DND-41 (cell line): ENCODE data around the gene FAP.

Experiments
- ATAC-seq: fragments of 200-7000 bp; cut with Tn5 transposase; 3 replicates; pipeline ENCODE4 v1.9.1; 2021; ENCODE audit warnings: low read depth; ENCODE audit not compliant: insufficient read depth
- DNase-seq: peaks from one replicate; pipeline ENCODE4 v3.0.0-alpha.2; 2020
- H2AFZ ChIP-seq: 2 replicates; pipeline ENCODE4 v1.6.0; 2012; ENCODE audit warnings: low read depth, low read length
- H3K27ac ChIP-seq: 2 replicates; pipeline ENCODE4 v1.5.1; 2012; ENCODE audit warnings: low read length, inconsistent platforms
- H3K27me3 ChIP-seq: fragments of 200-600 bp; sonication (generic); 2 replicates; pipeline ENCODE4 v1.6.0; 2012; ENCODE audit warnings: low read length, mild to moderate bottlenecking, inconsistent platforms; ENCODE audit not compliant: insufficient read depth, poor library complexity
- H3K36me3 ChIP-seq: 2 replicates; pipeline ENCODE4 v1.5.1; 2012; ENCODE audit warnings: low read length, inconsistent platforms; ENCODE audit not compliant: insufficient read depth
- H3K4me1 ChIP-seq: 2 replicates; pipeline ENCODE4 v1.5.1; 2012; ENCODE audit warnings: mild to moderate bottlenecking, low read length; ENCODE audit not compliant: insufficient read depth
- H3K4me2 ChIP-seq: 2 replicates; pipeline ENCODE4 v1.6.0; 2012; ENCODE audit warnings: mild to moderate bottlenecking, moderate library complexity, low read length, inconsistent platforms; ENCODE audit not compliant: insufficient read depth
- H3K4me3 ChIP-seq, 2 experiments: fragments of 200-600 bp in 1 of 2; shearing (Covaris generic) in 1 of 2; 2 replicates each; pipeline ENCODE4 v1.5.1; 2012 to 2016; ENCODE audit warnings: inconsistent platforms in 2 of 2, low read length in 2 of 2, mild to moderate bottlenecking in 2 of 2, low read depth in 1 of 2, moderate library complexity in 1 of 2
- H3K79me2 ChIP-seq: 2 replicates; pipeline ENCODE4 v1.6.0; 2012; ENCODE audit warnings: low read length, inconsistent platforms; ENCODE audit not compliant: insufficient read depth
- H3K9ac ChIP-seq: 2 replicates; pipeline ENCODE4 v1.6.0; 2012; ENCODE audit warnings: low read depth, mild to moderate bottlenecking, inconsistent platforms, low read length, moderate library complexity
- H3K9me3 ChIP-seq: 2 replicates; pipeline ENCODE4 v1.5.1; 2012; ENCODE audit warnings: low read length, moderate library complexity, mild to moderate bottlenecking, inconsistent platforms; ENCODE audit not compliant: insufficient read depth, severe bottlenecking
- H4K20me1 ChIP-seq: 2 replicates; pipeline ENCODE4 v1.6.0; 2012; ENCODE audit warnings: low read length; ENCODE audit not compliant: insufficient read depth
- CTCF ChIP-seq: IDR thresholded peaks from 2 replicates; pipeline ENCODE4 v1.5.1; 2012; ENCODE audit warnings: borderline replicate concordance, low read length, moderate library complexity, mild to moderate bottlenecking; ENCODE audit not compliant: poor library complexity, severe bottlenecking; ENCODE audit errors: extremely low read depth
- EZH2 ChIP-seq: IDR thresholded peaks from 3 replicates; pipeline ENCODE4 v1.6.1; 2012; ENCODE audit warnings: borderline replicate concordance, low read depth, mild to moderate bottlenecking, moderate library complexity, low read length, inconsistent platforms; ENCODE audit not compliant: severe bottlenecking

Gene FAP

GRCh38 chr2:162172802-162173370, 70.4 kb downstream of the FAP start:
- H3K9ac ChIP-seq, result no peak overlapping the region
- ATAC-seq (no peak), DNase-seq (no peak)
- no peak overlapping the region for H3K4me3 ChIP-seq
- no peaks in the 10 kb centered on the region for H3K4me1 ChIP-seq
- TF ChIP-seq EZH2 (no peak), CTCF (no peak)
- no peak overlapping the region for H3K4me2 ChIP-seq
- H4K20me1 ChIP-seq, result no peaks in the 10 kb centered on the region
- no peak overlapping the region for H3K27ac ChIP-seq
- H3K36me3 ChIP-seq, result no peaks in the 10 kb centered on the region
- no peak overlapping the region for H2AFZ ChIP-seq
- H3K27me3 ChIP-seq, result peaks cover 11% of the 10 kb centered on the region
- no peaks in the 10 kb centered on the region for H3K79me2 ChIP-seq
- no peaks in the 10 kb centered on the region for H3K9me3 ChIP-seq

DNA sequence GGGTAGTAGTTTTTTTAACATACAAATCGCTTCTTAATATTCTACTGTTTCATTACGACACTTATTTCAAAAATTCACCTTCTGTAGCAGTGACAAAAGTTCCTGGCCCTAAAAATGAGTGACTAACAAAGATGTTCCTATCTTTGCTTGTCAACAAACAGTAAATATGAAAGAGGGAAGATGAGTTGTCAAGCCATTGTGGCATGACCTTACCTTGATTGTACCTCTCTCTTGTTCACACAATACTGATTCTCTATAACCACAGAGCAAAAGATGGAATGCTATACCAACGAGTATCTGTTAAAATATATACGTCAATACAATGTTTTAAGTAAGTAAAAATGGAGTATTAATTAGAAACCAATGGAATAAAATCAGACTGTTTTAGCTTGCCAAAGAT, 76.5 kb downstream of the FAP start:
- ATAC-seq (no peak), DNase-seq (no peak)
- no peak overlapping the region for H3K27ac ChIP-seq
- no peaks in the 10 kb centered on the region for H3K79me2 ChIP-seq
- H3K4me1 ChIP-seq, result no peaks in the 10 kb centered on the region
- no peak overlapping the region for H3K4me3 ChIP-seq
- no peaks in the 10 kb centered on the region for H3K36me3 ChIP-seq
- no peak overlapping the region for H2AFZ ChIP-seq
- H3K27me3 ChIP-seq, result peaks cover 9% of the 10 kb centered on the region
- no peaks in the 10 kb centered on the region for H3K9me3 ChIP-seq
- TF ChIP-seq CTCF (no peak), EZH2 (no peak)
- H3K9ac ChIP-seq, result no peak overlapping the region
- H3K4me2 ChIP-seq, result no peak overlapping the region
- H4K20me1 ChIP-seq, result no peaks in the 10 kb centered on the region

DNA sequence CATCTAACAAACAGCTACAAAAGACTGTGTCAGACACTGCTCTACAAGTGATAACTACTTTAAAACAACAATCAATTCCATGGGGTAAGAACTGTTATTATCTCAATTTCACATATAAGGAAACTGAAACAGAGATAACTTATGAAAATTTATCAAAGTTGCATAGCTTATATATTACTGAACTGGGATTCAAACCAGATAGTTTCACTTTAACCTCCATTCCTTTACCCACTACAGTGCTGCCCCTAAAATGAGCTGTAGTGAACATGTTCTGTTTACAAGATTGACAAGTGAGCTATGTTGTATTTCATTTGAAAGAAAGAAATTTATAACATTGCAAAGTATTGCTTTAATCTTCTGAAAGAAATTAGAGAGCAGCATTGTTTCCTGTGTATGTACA, 77.1 kb downstream of the FAP start:
- Histone ChIP-seq H3K27me3 (peaks cover 9% of the 10 kb centered on the region), H4K20me1 (no peaks in the 10 kb centered on the region), H3K4me2 (no peak overlapping the region), H3K79me2 (no peaks in the 10 kb centered on the region), H3K36me3 (no peaks in the 10 kb centered on the region), H2AFZ (no peak overlapping the region), H3K4me1 (no peaks in the 10 kb centered on the region), H3K4me3 (no peak overlapping the region), H3K9me3 (no peaks in the 10 kb centered on the region), H3K9ac (no peak overlapping the region), H3K27ac (no peak overlapping the region)
- ATAC-seq (no peak), DNase-seq (no peak)
- no peak for TF ChIP-seq CTCF
- no peak for TF ChIP-seq EZH2

DNA sequence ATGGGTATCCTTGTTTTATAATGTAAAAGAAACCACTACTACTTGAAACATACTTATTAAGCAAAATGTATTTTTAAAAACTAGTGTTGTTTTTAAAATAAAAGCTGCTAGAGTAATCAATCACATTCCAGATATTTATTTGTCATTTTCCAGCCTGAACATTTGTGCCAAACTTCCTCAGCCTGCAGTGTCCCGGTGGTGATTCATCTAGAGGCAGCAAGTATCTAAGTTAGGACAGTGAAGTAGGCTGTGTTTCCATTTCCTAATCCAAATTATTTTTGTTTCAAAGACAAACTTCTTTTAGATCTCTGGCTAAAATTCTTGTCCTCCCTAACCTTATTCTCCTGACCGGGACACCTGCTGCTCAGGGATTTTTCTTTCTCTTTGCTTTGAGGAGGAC, 78.4 kb downstream of the FAP start:
- TF ChIP-seq CTCF, result no peak
- no peak for TF ChIP-seq EZH2
- no peak overlapping the region for H3K4me3 ChIP-seq
- H2AFZ ChIP-seq, result no peak overlapping the region
- no peak for DNase-seq
- H3K4me2 ChIP-seq, result no peak overlapping the region
- H4K20me1 ChIP-seq, result no peaks in the 10 kb centered on the region
- no peak for ATAC-seq
- H3K27me3 ChIP-seq, result peaks cover 8% of the 10 kb centered on the region
- H3K4me1 ChIP-seq, result no peaks in the 10 kb centered on the region
- no peaks in the 10 kb centered on the region for H3K36me3 ChIP-seq
- no peak overlapping the region for H3K9ac ChIP-seq
- H3K9me3 ChIP-seq, result no peaks in the 10 kb centered on the region
- no peak overlapping the region for H3K27ac ChIP-seq
- H3K79me2 ChIP-seq, result no peaks in the 10 kb centered on the region
